PC-3 (cell line): ENCODE measurements around the gene ETFB. TPM values are rescaled to one million over a fixed set of nuclear protein-coding genes. Genes with fewer than 3 reads are reported as not detected.

ENCODE experiments used
- ATAC-seq: fragments of 200-7000 bp; cut with Tn5 transposase; 2 replicates; pipeline ENCODE4 v1.9.1; 2020; ENCODE audit warnings: mild to moderate bottlenecking, moderate library complexity
- BruUV-seq: library from RNA; stranded (reverse); fragments of 400-500 nt; replicated peaks from 2 replicates; lab custom pipeline; 2021; lab: Mats Ljungman, UMichigan
- CTCF ChIA-PET: fragments of 300-600 bp; sonication (Branson Sonifier 250); formaldehyde crosslinking; loops from one replicate; lab custom pipeline; 2022; ENCODE audit warnings: antibody characterized with exemption; lab: Charles Lee
- POLR2A ChIA-PET: fragments of 300-600 bp; sonication (Branson Sonifier 250); formaldehyde crosslinking; loops from one replicate; lab custom pipeline; 2022; ENCODE audit warnings: antibody characterized with exemption; ENCODE audit not compliant: unreplicated experiment; lab: Charles Lee
- DNase-seq: peaks from one replicate; pipeline ENCODE4 v3.0.0-alpha.2; 2015
- H2AFZ ChIP-seq: fragments of 300-600 bp; sonication (generic); 2 replicates; pipeline ENCODE4 v1.6.0; 2016; ENCODE audit warnings: antibody characterized with exemption, low read length
- H3F3A ChIP-seq: fragments of 300-600 bp; sonication (generic); one replicate; pipeline ENCODE4 v1.6.0; 2017; ENCODE audit warnings: antibody characterized with exemption, low read length, control low read depth, mild to moderate bottlenecking; ENCODE audit not compliant: unreplicated experiment
- H3K27ac ChIP-seq: fragments of 300-600 bp; sonication (generic); 2 replicates; pipeline ENCODE4 v1.5.1; 2016; ENCODE audit warnings: mild to moderate bottlenecking, low read length
- H3K27me3 ChIP-seq: fragments of 300-600 bp; sonication (generic); 2 replicates; pipeline ENCODE4 v1.6.1; 2016; ENCODE audit warnings: low read length, mixed read lengths
- H3K36me3 ChIP-seq: fragments of 300-600 bp; sonication (generic); 2 replicates; pipeline ENCODE4 v1.6.1; 2016; ENCODE audit warnings: low read depth, mixed run types, low read length, mixed read lengths
- H3K4me1 ChIP-seq: fragments of 300-600 bp; sonication (generic); 2 replicates; pipeline ENCODE4 v1.5.1; 2016; ENCODE audit warnings: low read length; ENCODE audit not compliant: insufficient read depth
- H3K4me2 ChIP-seq: fragments of 300-600 bp; sonication (generic); 2 replicates; pipeline ENCODE4 v1.6.0; 2016; ENCODE audit warnings: low read length
- H3K4me3 ChIP-seq: fragments of 300-600 bp; sonication (generic); 2 replicates; pipeline ENCODE4 v1.5.1; 2016; ENCODE audit warnings: mild to moderate bottlenecking, low read length, mixed read lengths
- H3K79me2 ChIP-seq: fragments of 300-600 bp; sonication (generic); 2 replicates; pipeline ENCODE4 v1.6.1; 2017; ENCODE audit warnings: low read length, mixed read lengths
- H3K9ac ChIP-seq: fragments of 300-600 bp; sonication (generic); 2 replicates; pipeline ENCODE4 v1.6.0; 2016; ENCODE audit warnings: mild to moderate bottlenecking, low read length
- H3K9me2 ChIP-seq: fragments of 300-600 bp; sonication (generic); replicated peaks from 2 replicates; pipeline ENCODE4 v1.6.1; 2016; ENCODE audit warnings: mixed run types, low read length, mixed read lengths
- H3K9me3 ChIP-seq: fragments of 300-600 bp; sonication (generic); 2 replicates; pipeline ENCODE4 v1.6.1; 2016; ENCODE audit warnings: low read length, mixed read lengths
- H4K20me1 ChIP-seq: fragments of 300-600 bp; sonication (generic); 2 replicates; pipeline ENCODE4 v1.6.1; 2016; ENCODE audit warnings: low read length, mixed read lengths
- CTCF ChIP-seq: fragments of 300-600 bp; sonication (generic); conservative IDR thresholded peaks from 2 replicates; pipeline ENCODE4 v1.5.1; 2017; ENCODE audit warnings: antibody characterized with exemption, low read depth, mild to moderate bottlenecking, low read length
- EZH2 ChIP-seq: fragments of 300-600 bp; sonication (generic); IDR thresholded peaks from one replicate; pipeline ENCODE4 v1.6.1; 2017; ENCODE audit warnings: antibody characterized with exemption, mild to moderate bottlenecking, low read length; ENCODE audit not compliant: unreplicated experiment
- EZH2phosphoT487 ChIP-seq: fragments of 300-600 bp; sonication (generic); IDR thresholded peaks from 2 replicates; pipeline ENCODE4 v1.6.1; 2018; ENCODE audit warnings: mild to moderate bottlenecking, antibody characterized with exemption, low read length, borderline replicate concordance
- intact Hi-C: fragments of 100-400 bp; cut with micrococcal nuclease; formaldehyde crosslinking; loops from 2 replicates; pipeline ENCODE4 v1.9.0; 2023
- total RNA-seq: library from RNA; depleted of rRNA; stranded (reverse); fragments of >200 nt; gene quantifications from 2 replicates; pipeline ENCODE4 v1.2.3, GENCODE V29; 2014

Gene ETFB
- total RNA-seq, 1 experiment from 2014 or later: 249 TPM

GRCh38 chr19:51356159-51356801, 9.9 kb downstream of the ETFB start:
- no peaks in the 10 kb centered on the region for H3K27me3 ChIP-seq
- H3F3A ChIP-seq: no peaks in the 10 kb centered on the region
- no TSS peak for BruUV-seq
- no peak overlapping the region for H3K9ac ChIP-seq
- ChIA-PET POLR2A (no interaction called here), CTCF (no interaction called here)
- DNase-seq: no peak
- H3K4me1 ChIP-seq: peaks cover 18% of the 10 kb centered on the region
- no peaks in the 10 kb centered on the region for H4K20me1 ChIP-seq
- no peak overlapping the region for H2AFZ ChIP-seq
- no peak overlapping the region for H3K4me3 ChIP-seq
- no peaks in the 10 kb centered on the region for H3K9me2 ChIP-seq
- no peaks in the 10 kb centered on the region for H3K9me3 ChIP-seq
- H3K79me2 ChIP-seq: peaks cover 20% of the 10 kb centered on the region
- peaks cover 12% of the 10 kb centered on the region for H3K36me3 ChIP-seq
- intact Hi-C loops: no loop called here
- TF ChIP-seq EZH2phosphoT487 (no peak), CTCF (no peak)
- no peak overlapping the region for H3K27ac ChIP-seq
- ATAC-seq: no peak
- no peak overlapping the region for H3K4me2 ChIP-seq

GRCh38 chr19:51354742-51355148, 11.4 kb downstream of the ETFB start:
- no peaks in the 10 kb centered on the region for H3K9me3 ChIP-seq
- H3K27ac ChIP-seq: no peak overlapping the region
- H3K9me2 ChIP-seq: no peaks in the 10 kb centered on the region
- H3K9ac ChIP-seq: no peak overlapping the region
- H3K4me2 ChIP-seq: no peak overlapping the region
- ChIA-PET CTCF (no interaction called here), POLR2A (interaction anchor here (0.7 kb wide), 1 partner anchor 1425 kb away, joined by 5 read pairs; no protein-coding TSS in a partner anchor)
- no peak for DNase-seq
- H3F3A ChIP-seq: no peaks in the 10 kb centered on the region
- no peak for ATAC-seq
- intact Hi-C loops: no loop called here
- no peaks in the 10 kb centered on the region for H4K20me1 ChIP-seq
- no peak overlapping the region for H2AFZ ChIP-seq
- peaks cover 21% of the 10 kb centered on the region for H3K4me1 ChIP-seq
- H3K79me2 ChIP-seq: 0 out of 2 replicates have a peak, but pooled peaks cover 13% of the 10 kb centered on the region
- H3K36me3 ChIP-seq: peaks cover 24% of the 10 kb centered on the region
- no peaks in the 10 kb centered on the region for H3K27me3 ChIP-seq
- TF ChIP-seq EZH2phosphoT487 (no peak), EZH2 (no peak), CTCF (no peak)
- H3K4me3 ChIP-seq: no peak overlapping the region
- BruUV-seq: no TSS peak

- no peaks in the 10 kb centered on the region for H3K27me3 ChIP-seq
- no peaks in the 10 kb centered on the region for H3K9me3 ChIP-seq
- intact Hi-C loops: no loop called here
- H3F3A ChIP-seq: no peaks in the 10 kb centered on the region
- ChIA-PET POLR2A (interaction anchor here (0.7 kb wide), 1 partner anchor 1425 kb away, joined by 5 read pairs; no protein-coding TSS in a partner anchor), CTCF (no interaction called here)
- DNase-seq (no peak), ATAC-seq (no peak)
- H3K4me2 ChIP-seq: no peak overlapping the region
- no peak overlapping the region for H3K27ac ChIP-seq
- H3K9me2 ChIP-seq: no peaks in the 10 kb centered on the region
- H3K79me2 ChIP-seq: 0 out of 2 replicates have a peak, but pooled peaks cover 13% of the 10 kb centered on the region
- TF ChIP-seq EZH2phosphoT487 (no peak), CTCF (no peak), EZH2 (no peak)
- no peak overlapping the region for H3K4me3 ChIP-seq
- no peaks in the 10 kb centered on the region for H4K20me1 ChIP-seq
- no TSS peak for BruUV-seq
- no peak overlapping the region for H2AFZ ChIP-seq
- peaks cover 15% of the 10 kb centered on the region for H3K4me1 ChIP-seq
- H3K36me3 ChIP-seq: peaks cover 24% of the 10 kb centered on the region
- H3K9ac ChIP-seq: no peak overlapping the region
Measured at GRCh38 chr19:51354103-51354741, 12.0 kb downstream of the ETFB start.
